ENCODE measurements around the gene ACSL3. TPM values are rescaled to one million over a fixed set of nuclear protein-coding genes. Genes with fewer than 3 reads are reported as not detected.

Gene ACSL3
- total RNA-seq, 1 donor from 2014 or later = 50.3 TPM

DNA sequence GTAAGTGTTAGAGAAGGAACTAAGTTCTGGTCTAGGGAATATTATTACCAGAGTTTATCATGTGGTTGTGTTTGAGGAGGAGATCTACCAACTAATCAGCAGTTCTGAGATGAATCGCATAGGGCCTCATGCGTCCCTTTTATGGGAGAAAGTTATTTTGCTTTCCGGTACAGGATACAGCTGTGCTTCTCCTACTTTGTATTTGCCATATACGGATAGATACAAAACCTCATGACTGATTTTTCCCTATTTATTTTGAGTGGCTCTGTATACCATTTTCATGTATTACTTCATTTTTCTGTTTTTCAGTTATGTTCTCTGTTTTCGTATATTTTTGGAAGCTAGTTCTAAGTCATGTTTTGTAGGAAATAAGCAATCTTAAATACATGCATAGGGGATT, 66.8 kb downstream of the ACSL3 start:
- DNase-seq (ENCODE audit: missing footprints) (no peak), ATAC-seq (no peak)
- intact Hi-C loops (cut with DNase I) = no loop called here

- ATAC-seq (no peak), DNase-seq (ENCODE audit: missing footprints) (no peak)
- intact Hi-C loops (cut with DNase I) = no loop called here
Measured at GRCh38 chr2:222928335-222928734, 67.5 kb downstream of the ACSL3 start.

DNA sequence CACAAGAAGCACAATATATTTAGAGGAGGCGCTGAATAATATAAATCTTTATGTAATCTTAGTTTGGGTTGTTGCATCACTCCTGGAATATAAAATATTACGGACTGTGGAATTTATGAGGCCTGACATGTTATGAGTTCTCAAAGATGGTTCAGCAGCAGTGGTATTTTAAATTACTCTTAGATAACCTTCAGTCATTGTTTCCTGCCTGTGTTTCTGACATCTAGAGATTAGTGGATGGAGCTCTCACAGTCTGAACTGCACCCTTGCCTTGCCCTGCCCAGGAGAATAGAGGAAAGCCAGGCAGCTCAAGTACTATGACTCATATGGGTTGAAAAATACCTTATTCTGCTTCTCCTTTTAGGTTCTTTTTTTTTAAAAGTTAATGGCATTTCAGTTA, 70.0 kb downstream of the ACSL3 start:
- intact Hi-C loops (cut with DNase I) = no loop called here
- DNase-seq (ENCODE audit: missing footprints) (no peak), ATAC-seq (no peak)

- intact Hi-C loops (cut with DNase I) = no loop called here
- DNase-seq (ENCODE audit: missing footprints) = no peak
- no peak for ATAC-seq
Measured at GRCh38 chr2:222931659-222932058, 70.8 kb downstream of the ACSL3 start.

- ATAC-seq (no peak), DNase-seq (ENCODE audit: missing footprints) (no peak)
- intact Hi-C loops (cut with DNase I) = no loop called here
Measured at GRCh38 chr2:222933458-222933857, 72.6 kb downstream of the ACSL3 start.

GRCh38 chr2:222935688-222936298, 75.0 kb downstream of the ACSL3 start:
- intact Hi-C loops (cut with DNase I) = no loop called here
- DNase-seq (ENCODE audit: missing footprints) (no peak), ATAC-seq (no peak)

DNA sequence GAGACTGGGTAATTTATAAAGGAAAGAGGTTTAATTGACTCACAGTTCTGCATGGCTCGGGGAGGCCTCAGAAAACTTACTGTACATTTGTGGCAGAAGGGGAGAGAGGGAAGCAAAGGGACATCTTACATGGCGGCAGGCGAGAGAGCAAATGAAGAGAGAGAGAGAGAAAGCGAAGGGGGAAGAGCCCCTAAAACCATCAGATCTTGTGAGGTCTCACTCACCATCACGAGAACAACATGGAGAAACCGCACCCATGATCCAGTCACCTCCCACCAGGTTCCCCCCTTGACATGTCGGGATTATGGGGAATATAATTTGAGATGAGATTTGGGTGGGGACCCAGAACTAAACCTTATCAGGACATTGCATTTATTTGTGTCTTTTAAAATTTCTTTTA, 75.9 kb downstream of the ACSL3 start:
- ATAC-seq (no peak), DNase-seq (ENCODE audit: missing footprints) (no peak)
- intact Hi-C loops (cut with DNase I) = no loop called here

DNA sequence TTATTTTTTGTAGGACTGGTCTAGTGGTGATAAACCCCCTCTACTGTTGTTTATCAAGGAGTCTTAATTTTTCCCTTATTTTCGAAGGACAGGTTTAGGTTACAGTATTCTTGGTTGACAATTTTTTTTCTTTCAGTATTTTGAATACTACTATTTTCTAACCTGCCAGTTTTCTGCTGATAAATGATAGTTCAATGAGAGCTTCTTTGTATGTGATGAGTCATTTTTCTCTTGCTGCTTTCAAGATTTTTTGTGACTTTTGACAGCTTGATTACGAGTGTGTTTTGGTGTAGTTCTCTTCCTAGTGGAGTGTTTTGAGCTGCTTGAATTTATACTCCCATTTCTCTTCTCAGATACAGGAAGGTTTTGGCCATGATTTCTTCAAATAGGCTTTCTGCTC, 77.5 kb downstream of the ACSL3 start:
- intact Hi-C loops (cut with DNase I) = no loop called here

GRCh38 chr2:222939208-222939856, 78.5 kb downstream of the ACSL3 start:
- ATAC-seq = peak; percentile 73
- intact Hi-C loops (cut with DNase I) = no loop called here
- DNase-seq (ENCODE audit: missing footprints) = no peak

More for the DNA sequence above, 77.5 kb downstream of the ACSL3 start:
- DNase-seq (ENCODE audit: missing footprints) (no peak), ATAC-seq (no peak)

GRCh38 chr2:222939979-222940378, 79.1 kb downstream of the ACSL3 start:
- no peak for DNase-seq (ENCODE audit: missing footprints)
- intact Hi-C loops (cut with DNase I) = no loop called here
- ATAC-seq = no peak

DNA sequence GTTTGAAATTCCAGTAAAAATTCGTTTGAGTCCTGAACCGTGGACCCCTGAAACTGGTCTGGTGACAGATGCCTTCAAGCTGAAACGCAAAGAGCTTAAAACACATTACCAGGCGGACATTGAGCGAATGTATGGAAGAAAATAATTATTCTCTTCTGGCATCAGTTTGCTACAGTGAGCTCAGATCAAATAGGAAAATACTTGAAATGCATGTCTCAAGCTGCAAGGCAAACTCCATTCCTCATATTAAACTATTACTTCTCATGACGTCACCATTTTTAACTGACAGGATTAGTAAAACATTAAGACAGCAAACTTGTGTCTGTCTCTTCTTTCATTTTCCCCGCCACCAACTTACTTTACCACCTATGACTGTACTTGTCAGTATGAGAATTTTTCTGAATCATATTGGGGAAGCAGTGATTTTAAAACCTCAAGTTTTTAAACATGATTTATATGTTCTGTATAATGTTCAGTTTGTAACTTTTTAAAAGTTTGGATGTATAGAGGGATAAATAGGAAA, 80.7 kb downstream of the ACSL3 start:
- intact Hi-C loops (cut with DNase I) = no loop called here
- DNase-seq (ENCODE audit: missing footprints) (no peak), ATAC-seq (no peak)

DNA sequence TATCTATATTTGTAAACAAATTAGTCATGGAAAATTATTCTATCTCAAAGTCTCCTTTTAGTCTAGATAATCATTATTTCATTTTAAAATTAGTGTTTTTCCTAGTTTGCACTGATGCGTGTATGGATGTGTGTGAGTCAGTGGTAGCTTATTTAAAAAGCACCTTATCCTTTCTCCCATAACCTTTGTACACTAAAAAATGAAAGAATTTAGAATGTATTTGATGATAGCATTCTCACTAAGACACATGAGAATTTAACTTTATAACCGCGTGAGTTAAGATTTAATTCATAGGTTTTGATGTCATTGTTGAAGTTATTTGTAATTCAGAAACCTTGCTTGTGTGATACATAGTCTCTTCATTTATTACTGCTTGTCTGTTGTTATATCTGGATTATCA, 81.7 kb downstream of the ACSL3 start:
- ATAC-seq (no peak), DNase-seq (ENCODE audit: missing footprints) (no peak)
- intact Hi-C loops (cut with DNase I) = no loop called here

DNA sequence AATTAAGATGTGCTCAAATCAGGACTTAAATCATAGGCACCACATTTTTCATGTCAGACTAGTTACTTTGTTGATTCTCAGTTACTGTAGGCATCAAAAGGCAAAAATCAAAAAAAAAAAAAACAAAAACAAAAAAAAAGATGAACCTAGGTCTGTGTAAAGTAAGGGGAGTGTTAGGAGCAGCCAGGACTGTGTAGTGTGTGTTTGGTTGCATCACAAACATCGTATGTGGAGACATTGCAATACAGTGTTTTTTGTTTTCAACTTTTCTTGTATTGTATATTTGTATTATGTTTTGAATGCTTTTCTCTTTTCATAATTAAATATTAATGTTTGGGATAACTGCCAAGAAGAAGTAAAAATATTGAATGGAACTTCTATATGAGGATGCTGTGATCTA, 82.1 kb downstream of the ACSL3 start:
- intact Hi-C loops (cut with DNase I) = no loop called here
- ATAC-seq = no peak
- DNase-seq (ENCODE audit: missing footprints) = no peak

GRCh38 chr2:222943820-222944219, 83.0 kb downstream of the ACSL3 start:
- intact Hi-C loops (cut with DNase I) = no loop called here
- ATAC-seq = no peak
- no peak for DNase-seq (ENCODE audit: missing footprints)

DNA sequence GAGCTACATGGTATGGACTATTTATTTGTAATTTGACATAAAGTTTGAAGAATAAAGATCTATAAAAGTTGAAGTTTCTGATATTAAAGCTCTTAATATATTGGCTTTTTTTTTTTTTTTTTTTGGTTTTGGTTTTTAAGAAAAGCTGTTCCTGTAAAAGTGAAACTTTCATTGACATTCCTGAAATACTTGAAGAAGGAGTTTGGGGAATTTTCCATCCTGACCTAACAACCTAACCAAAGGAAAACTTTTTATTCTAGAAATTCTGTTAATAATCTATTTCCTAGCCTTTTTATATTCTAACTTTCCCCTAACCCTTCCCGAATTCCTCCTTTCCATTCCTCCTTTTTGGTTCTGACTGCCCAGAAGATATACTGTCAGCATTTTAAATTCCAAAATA, 83.7 kb downstream of the ACSL3 start:
- no peak for ATAC-seq
- intact Hi-C loops (cut with DNase I) = no loop called here
- no peak for DNase-seq (ENCODE audit: missing footprints)

DNA sequence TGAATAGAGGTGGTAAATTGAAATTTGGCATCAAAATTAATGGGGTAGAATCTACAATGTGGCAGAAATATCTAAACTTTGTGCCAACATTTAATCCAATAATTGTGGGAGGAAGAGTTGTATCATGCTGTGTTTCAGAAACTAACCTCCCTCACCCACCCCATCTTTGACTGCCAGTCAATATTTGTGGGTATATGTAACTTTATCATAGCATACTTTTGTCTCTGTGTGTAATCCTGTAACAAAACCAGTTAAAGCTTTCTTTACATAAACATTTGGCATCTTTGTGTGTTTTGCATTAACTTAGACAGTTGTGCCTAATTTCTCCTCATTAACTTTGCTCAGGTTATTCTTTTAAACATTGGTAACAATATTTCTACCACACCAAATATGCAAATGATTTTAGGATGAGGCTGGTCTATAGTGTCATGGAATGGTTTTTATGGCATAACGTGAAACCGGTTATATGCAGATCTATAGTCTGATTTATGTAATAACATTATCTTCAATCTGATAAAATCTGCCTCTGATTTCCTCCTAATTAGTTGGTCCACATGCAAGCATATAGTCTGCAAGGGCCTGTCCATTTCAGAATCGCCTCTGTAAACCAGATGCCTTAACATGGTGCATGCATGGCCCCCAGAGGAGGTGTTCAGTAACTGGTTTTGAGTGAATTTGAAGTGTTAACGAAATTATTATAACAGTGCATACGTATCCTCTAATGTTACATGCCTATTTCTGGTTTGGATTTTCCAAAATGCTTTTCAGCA, 84.3 kb downstream of the ACSL3 start:
- intact Hi-C loops (cut with DNase I) = no loop called here
- DNase-seq (ENCODE audit: missing footprints) = no peak
- ATAC-seq = no peak

DNA sequence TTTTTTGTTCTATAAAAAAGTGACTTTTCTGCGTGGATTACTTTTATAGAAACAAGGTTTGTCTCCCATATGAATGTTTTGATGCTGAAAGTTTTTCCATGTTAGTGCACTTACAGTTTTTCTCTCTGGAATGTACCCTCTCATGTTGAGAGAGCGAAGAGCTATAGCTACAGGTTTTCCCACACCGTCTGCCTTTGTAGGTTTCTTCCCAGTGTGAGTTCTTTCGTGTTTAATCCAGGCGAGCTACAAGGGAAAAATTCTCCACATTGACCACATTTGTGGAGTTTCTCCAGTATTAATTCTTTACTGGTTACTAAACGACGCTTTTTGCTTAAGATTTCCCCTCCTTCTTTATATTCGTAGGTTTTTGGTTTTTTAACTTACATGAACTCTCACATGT, 85.1 kb downstream of the ACSL3 start:
- DNase-seq (ENCODE audit: missing footprints) (no peak), ATAC-seq (no peak)
- intact Hi-C loops (cut with DNase I) = no loop called here

- ATAC-seq (no peak), DNase-seq (ENCODE audit: missing footprints) (no peak)
- intact Hi-C loops (cut with DNase I) = no loop called here
Measured at GRCh38 chr2:222946700-222947287, 86.0 kb downstream of the ACSL3 start.

DNA sequence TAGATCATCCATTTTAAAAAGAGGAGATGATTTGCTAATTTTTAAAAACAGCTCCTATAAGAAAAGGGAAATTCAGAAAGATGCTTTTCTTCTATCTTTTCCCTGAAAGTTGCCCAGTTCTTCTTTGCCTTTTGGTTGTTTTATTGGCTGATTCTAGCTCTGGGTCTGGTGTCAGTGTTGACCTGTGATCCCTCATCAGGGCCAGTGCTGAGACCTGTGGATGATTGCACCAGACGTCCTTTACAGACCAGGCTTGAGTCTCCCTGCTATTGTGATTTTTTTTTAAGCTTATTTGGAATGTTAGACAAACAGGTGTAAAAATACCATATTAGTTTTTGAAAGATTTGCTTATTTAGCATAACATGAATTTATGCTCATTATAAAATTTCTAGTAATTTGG, 88.2 kb downstream of the ACSL3 start:
- intact Hi-C loops (cut with DNase I) = no loop called here
- DNase-seq (ENCODE audit: missing footprints) (no peak), ATAC-seq (no peak)
